Tibial nerve (tissue), 4 donors: Measurements from ENCODE around the gene CCNE1.

ENCODE experiments used
- CTCF ChIP-seq, 5 experiments: fragments of 200-600 bp in 3 of 5; fragments of 450-650 bp in 2 of 5; sonication (generic) in 3 of 5; IDR thresholded peaks; one replicate each; pipeline ENCODE4 v1.5.1; 2016 to 2019; ENCODE audit warnings: antibody characterized with exemption in 5 of 5, mild to moderate bottlenecking in 3 of 5, moderate library complexity in 2 of 5
- EP300 ChIP-seq, 2 donors: sonication (generic); formaldehyde crosslinking; IDR thresholded peaks; one replicate each; pipeline ENCODE4 v1.6.1; 2017; ENCODE audit warnings: antibody characterized with exemption in 2 of 2, mild to moderate bottlenecking in 1 of 2
- POLR2A ChIP-seq, 2 donors: fragments of 450-650 bp; IDR thresholded peaks; one replicate each; pipeline ENCODE4 v1.6.1; 2017; ENCODE audit warnings: antibody characterized with exemption in 2 of 2, mild to moderate bottlenecking in 2 of 2, moderate library complexity in 2 of 2

- TF ChIP-seq CTCF (IDR thresholded peaks at IDR 0.05) (no peak), POLR2A (IDR thresholded peaks at IDR 0.05) (no peak), EP300 (IDR thresholded peaks at IDR 0.05) (no peak)
Measured at GRCh38 chr19:29854033-29854432, 42.2 kb downstream of the CCNE1 start.
